Esophagus muscularis mucosa (tissue), 4 donors: Measurements from ENCODE around the gene KPNA1. TPM values are rescaled to one million over a fixed set of nuclear protein-coding genes. Genes with fewer than 3 reads are reported as not detected.

ENCODE experiments used
- DNase-seq: peaks from one replicate; pipeline ENCODE4 v3.0.0-alpha.2; 2017; ENCODE audit errors: extremely low spot score
- H3K27ac ChIP-seq, 4 donors: fragments of 200-600 bp; sonication (generic); replicated peaks in 1 of 4; 1 replicate in 3 of 4; 2 replicates in 1 of 4; pipeline ENCODE4 v1.5.1; 2016 to 2019; ENCODE audit warnings: mild to moderate bottlenecking in 1 of 4
- H3K27me3 ChIP-seq, 4 donors: fragments of 200-600 bp; sonication (generic); one replicate each; pipeline versions ENCODE4 v1.5.1 to v1.6.0; 2016 to 2019
- H3K36me3 ChIP-seq, 4 donors: fragments of 200-600 bp; sonication (generic); one replicate each; pipeline ENCODE4 v1.5.1; 2016 to 2019
- H3K4me1 ChIP-seq, 4 donors: fragments of 200-600 bp; sonication (generic); one replicate each; pipeline ENCODE4 v1.5.1; 2016 to 2019
- H3K4me3 ChIP-seq, 4 donors: fragments of 200-600 bp; sonication (generic); 1 replicate in 2 of 4; 2 replicates in 2 of 4; pipeline ENCODE4 v1.5.1; 2016 to 2019; ENCODE audit warnings: mild to moderate bottlenecking in 4 of 4, moderate library complexity in 1 of 4
- H3K9me3 ChIP-seq, 4 donors: fragments of 200-600 bp; sonication (generic); 1 replicate in 3 of 4; 2 replicates in 1 of 4; pipeline ENCODE4 v1.5.1; 2016 to 2019
- EP300 ChIP-seq: sonication (generic); formaldehyde crosslinking; IDR thresholded peaks from one replicate; pipeline ENCODE4 v1.6.1; 2017; ENCODE audit warnings: antibody characterized with exemption
- POLR2A ChIP-seq: fragments of 450-650 bp; IDR thresholded peaks from one replicate; pipeline ENCODE4 v1.6.1; 2017; ENCODE audit warnings: antibody characterized with exemption, moderate library complexity, mild to moderate bottlenecking, low read depth
- POLR2AphosphoS5 ChIP-seq, 2 donors: sonication (generic); formaldehyde crosslinking; IDR thresholded peaks; one replicate each; pipeline ENCODE4 v1.6.1; 2017; ENCODE audit warnings: antibody characterized with exemption in 2 of 2
- WGBS: methylation state at CpG from one replicate; pipeline ENCODE4 v1.1.5; 2018; 5-methylcytosine and 5-hydroxymethylcytosine counted together
- intact Hi-C: fragments of 100-400 bp; cut with DNase I; formaldehyde crosslinking; loops from one replicate; pipeline ENCODE4 v1.15.1; 2023
- total RNA-seq, 4 donors: library from RNA; depleted of rRNA; stranded (reverse); fragments of >200 nt; gene quantifications; one replicate each; pipeline versions ENCODE4 v1.1.0 to v1.2.1, GENCODE V29; 2016
- TF ChIP-seq, protein P1 (sequence below), 3 experiments: fragments of 200-600 bp in 2 of 3; fragments of 450-650 bp in 1 of 3; sonication (generic) in 2 of 3; IDR thresholded peaks; one replicate each; pipeline ENCODE4 v1.5.1; 2017 to 2019; ENCODE audit warnings: antibody characterized with exemption in 3 of 3, mild to moderate bottlenecking in 2 of 3, moderate library complexity in 1 of 3

KPNA1 gene
- total RNA-seq, 4 donors from 2014 or later = 28.2 to 47.4 (median 45.3) TPM

DNA sequence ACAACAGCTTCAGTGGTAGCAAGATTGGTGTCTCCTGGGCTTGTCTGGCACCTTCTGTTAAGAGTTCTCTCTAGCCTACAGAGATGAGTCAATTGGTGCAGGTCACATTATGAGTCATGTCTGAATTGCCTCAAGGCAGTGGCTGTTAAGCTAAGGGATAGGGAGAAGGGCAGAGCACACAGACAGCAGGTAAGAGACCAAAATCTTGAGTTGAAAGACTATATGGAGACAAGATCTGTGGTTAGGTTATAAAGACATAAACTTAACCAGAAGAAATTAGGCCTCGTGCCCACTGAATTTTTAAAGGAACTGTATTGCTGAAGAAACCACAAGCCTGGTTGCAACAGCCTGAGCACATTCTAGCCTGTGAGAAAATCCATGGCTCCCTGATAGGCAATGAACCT lies 19.2 kb upstream of the KPNA1 start:
- no peak overlapping the region for H3K27ac ChIP-seq
- no peaks in the 10 kb centered on the region for H3K27me3 ChIP-seq
- H3K9me3 ChIP-seq = no peaks in the 10 kb centered on the region
- H3K36me3 ChIP-seq = peaks cover 34 to 98% (median 71%) of the 10 kb centered on the region in 4 donors
- intact Hi-C loops = no loop called here
- H3K4me1 ChIP-seq = no peaks in the 10 kb centered on the region
- no peak overlapping the region for H3K4me3 ChIP-seq
- 91% methylated on average over 1 of the region's 1 CpG for WGBS
- TF ChIP-seq POLR2A (no peak), EP300 (no peak), POLR2AphosphoS5 (IDR thresholded peaks at IDR 0.05) (no peak)
- TF ChIP-seq, protein P1, sequence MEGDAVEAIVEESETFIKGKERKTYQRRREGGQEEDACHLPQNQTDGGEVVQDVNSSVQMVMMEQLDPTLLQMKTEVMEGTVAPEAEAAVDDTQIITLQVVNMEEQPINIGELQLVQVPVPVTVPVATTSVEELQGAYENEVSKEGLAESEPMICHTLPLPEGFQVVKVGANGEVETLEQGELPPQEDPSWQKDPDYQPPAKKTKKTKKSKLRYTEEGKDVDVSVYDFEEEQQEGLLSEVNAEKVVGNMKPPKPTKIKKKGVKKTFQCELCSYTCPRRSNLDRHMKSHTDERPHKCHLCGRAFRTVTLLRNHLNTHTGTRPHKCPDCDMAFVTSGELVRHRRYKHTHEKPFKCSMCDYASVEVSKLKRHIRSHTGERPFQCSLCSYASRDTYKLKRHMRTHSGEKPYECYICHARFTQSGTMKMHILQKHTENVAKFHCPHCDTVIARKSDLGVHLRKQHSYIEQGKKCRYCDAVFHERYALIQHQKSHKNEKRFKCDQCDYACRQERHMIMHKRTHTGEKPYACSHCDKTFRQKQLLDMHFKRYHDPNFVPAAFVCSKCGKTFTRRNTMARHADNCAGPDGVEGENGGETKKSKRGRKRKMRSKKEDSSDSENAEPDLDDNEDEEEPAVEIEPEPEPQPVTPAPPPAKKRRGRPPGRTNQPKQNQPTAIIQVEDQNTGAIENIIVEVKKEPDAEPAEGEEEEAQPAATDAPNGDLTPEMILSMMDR (IDR thresholded peaks at IDR 0.05) = no peak
- DNase-seq = no peak

DNA sequence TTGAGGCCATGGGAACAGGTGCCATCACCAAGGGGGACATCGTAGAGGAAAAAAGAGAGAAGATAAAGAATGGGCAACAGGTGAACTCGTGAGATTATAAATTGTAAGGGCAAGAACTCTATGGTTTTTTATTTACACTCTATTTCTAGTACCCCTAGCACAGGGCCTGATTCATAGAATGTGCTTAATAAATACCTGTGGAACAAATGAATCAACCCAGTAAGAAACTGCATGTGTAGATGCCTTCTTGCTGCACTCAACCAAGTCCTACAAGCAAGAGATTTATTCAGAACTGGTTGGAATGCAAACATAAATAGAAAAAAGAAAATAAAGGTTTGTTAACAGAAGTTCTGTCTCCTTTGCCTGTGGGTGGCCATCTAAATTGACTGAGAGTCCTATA lies 18.7 kb upstream of the KPNA1 start:
- WGBS = 94% methylated on average over 2 of the region's 2 CpGs
- Histone ChIP-seq H3K36me3 (peaks cover 34 to 98% (median 75%) of the 10 kb centered on the region in 4 donors), H3K9me3 (no peaks in the 10 kb centered on the region), H3K4me3 (no peak overlapping the region), H3K4me1 (no peaks in the 10 kb centered on the region), H3K27ac (no peak overlapping the region), H3K27me3 (no peaks in the 10 kb centered on the region)
- no peak for DNase-seq
- TF ChIP-seq, protein P1 (IDR thresholded peaks at IDR 0.05) = no peak
- TF ChIP-seq EP300 (no peak), POLR2A (no peak), POLR2AphosphoS5 (IDR thresholded peaks at IDR 0.05) (no peak)
- intact Hi-C loops = no loop called here

DNA sequence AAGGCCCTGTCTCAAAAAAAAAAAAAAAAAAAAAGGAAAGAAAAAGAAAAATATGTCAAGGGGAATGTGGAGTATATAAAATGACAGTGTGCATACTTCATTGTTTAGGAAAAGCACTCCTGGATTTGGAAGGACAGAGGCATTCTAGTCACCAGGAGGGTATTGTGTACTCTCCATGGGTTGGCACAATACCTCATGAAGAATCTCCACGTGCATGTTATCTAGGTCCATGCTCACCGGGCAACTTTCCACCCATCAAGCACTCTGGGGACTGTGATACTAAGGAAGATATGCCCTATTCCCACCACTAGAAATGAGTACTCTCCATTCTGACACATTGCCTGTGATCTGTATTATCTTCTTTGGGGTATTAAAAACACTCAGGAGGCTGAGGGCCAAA lies 15.4 kb upstream of the KPNA1 start:
- TF ChIP-seq POLR2A (no peak), EP300 (no peak), POLR2AphosphoS5 (IDR thresholded peaks at IDR 0.05) (no peak)
- TF ChIP-seq, protein P1 (IDR thresholded peaks at IDR 0.05) = no peak
- intact Hi-C loops = no loop called here
- no peaks in the 10 kb centered on the region for H3K4me1 ChIP-seq
- H3K27me3 ChIP-seq = no peaks in the 10 kb centered on the region
- no peak overlapping the region for H3K27ac ChIP-seq
- no peak overlapping the region for H3K4me3 ChIP-seq
- no peaks in the 10 kb centered on the region for H3K9me3 ChIP-seq
- DNase-seq = no peak
- H3K36me3 ChIP-seq = peaks cover 33 to 89% (median 67%) of the 10 kb centered on the region in 4 donors
- 81% methylated on average over 2 of the region's 2 CpGs for whole genome bisulfite sequencing

DNA sequence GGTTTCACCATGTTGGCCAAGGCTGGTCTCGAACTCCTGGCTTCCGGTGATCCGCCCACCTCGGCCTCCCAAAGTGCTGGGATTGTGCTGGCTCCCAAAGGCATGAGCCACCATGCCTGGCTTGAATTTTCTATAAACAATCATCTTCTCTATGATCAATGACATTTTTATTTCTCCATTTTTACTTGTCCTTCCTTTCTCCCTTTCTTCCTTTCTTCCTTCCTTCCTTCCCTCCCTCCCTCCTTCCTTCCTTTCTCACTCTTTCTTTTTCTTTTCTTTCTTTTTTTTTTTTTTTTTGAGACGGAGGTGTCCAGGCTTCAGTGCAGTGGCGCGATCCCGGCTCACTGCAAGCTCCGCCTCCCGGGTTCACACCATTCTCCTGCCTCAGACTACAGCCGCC lies 8.6 kb upstream of the KPNA1 start:
- Histone ChIP-seq H3K27me3 (no peaks in the 10 kb centered on the region), H3K4me1 (no peaks in the 10 kb centered on the region), H3K27ac (no peak overlapping the region), H3K9me3 (no peaks in the 10 kb centered on the region), H3K36me3 (peaks cover 5 to 22% (median 14%) of the 10 kb centered on the region in 4 donors), H3K4me3 (no peak overlapping the region)
- TF ChIP-seq EP300 (no peak), POLR2AphosphoS5 (IDR thresholded peaks at IDR 0.05) (no peak), POLR2A (no peak)
- TF ChIP-seq, protein P1 (IDR thresholded peaks at IDR 0.05) = no peak
- WGBS = 93% methylated on average over 11 of the region's 11 CpGs
- no peak for DNase-seq
- intact Hi-C loops = no loop called here

DNA sequence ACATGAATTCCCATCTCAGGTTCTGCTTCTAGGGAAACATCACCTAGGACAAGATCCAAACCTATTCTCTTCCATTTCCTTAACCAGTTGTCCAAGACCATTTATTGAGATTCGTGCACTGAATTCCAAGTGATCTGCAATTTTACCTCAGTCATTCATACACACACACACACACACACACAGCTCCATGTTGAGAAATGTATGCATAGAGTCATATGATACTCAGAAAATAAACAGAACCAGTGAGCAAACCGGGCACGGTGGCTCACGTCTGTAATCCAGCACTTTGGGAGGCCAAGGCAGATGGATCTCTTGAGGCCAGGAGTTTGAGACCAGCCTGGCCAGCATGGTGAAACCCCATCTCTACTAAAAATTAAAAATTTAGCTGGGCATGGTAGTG lies 6.1 kb upstream of the KPNA1 start:
- TF ChIP-seq POLR2A (no peak), POLR2AphosphoS5 (IDR thresholded peaks at IDR 0.05) (no peak), EP300 (no peak)
- TF ChIP-seq, protein P1 (IDR thresholded peaks at IDR 0.05) = no peak
- 89% methylated on average over 4 of the region's 4 CpGs for WGBS
- Histone ChIP-seq H3K27me3 (no peaks in the 10 kb centered on the region), H3K4me3 (no peak overlapping the region), H3K9me3 (no peaks in the 10 kb centered on the region), H3K27ac (no peak overlapping the region), H3K4me1 (no peaks in the 10 kb centered on the region), H3K36me3 (no peaks in the 10 kb centered on the region)
- intact Hi-C loops = no loop called here
- DNase-seq = no peak
